H1 (cell line): ENCODE data around the gene HRH2. TPM values are rescaled to one million over a fixed set of nuclear protein-coding genes. Genes with fewer than 3 reads are reported as not detected.

ENCODE experiments used
- CTCF ChIA-PET: fragments of 300-600 bp; sonication (Branson Sonifier 250); formaldehyde crosslinking; loops from one replicate; lab custom pipeline; 2021; ENCODE audit not compliant: partially characterized antibody; lab: Charles Lee
- POLR2A ChIA-PET: fragments of 300-600 bp; sonication (Branson Sonifier 250); formaldehyde crosslinking; loops from one replicate; lab custom pipeline; 2021; ENCODE audit warnings: inconsistent platforms; ENCODE audit not compliant: partially characterized antibody; lab: Charles Lee
- DNase-seq, 2 experiments: peaks; one replicate each; pipeline versions ENCODE4 v3.0.0 to v3.0.0-alpha.2; 2010 to 2022; ENCODE audit warnings: low spot score in 2 of 2, low read depth in 1 of 2, mixed read lengths in 1 of 2
- FAIRE-seq: peaks from 2 replicates; lab custom pipeline; 2011; peaks lifted over from hg19 to GRCh38; lab: Jason Lieb, UNC
- H2AFZ ChIP-seq: 2 replicates; pipeline ENCODE4 v1.8.1; 2012; ENCODE audit warnings: low read length, inconsistent platforms
- H2AK5ac ChIP-seq: 2 replicates; pipeline ENCODE4 v1.6.1; 2013; ENCODE audit warnings: low read depth, low read length
- H2BK120ac ChIP-seq: replicated peaks from 2 replicates; pipeline ENCODE3; 2013; ENCODE audit warnings: low read depth, low read length, inconsistent platforms
- H2BK12ac ChIP-seq: 2 replicates; pipeline ENCODE4 v1.6.1; 2013; ENCODE audit warnings: low read depth, low read length
- H2BK15ac ChIP-seq: 2 replicates; pipeline ENCODE4 v1.6.1; 2013; ENCODE audit warnings: low read length
- H2BK20ac ChIP-seq: 2 replicates; pipeline ENCODE4 v1.6.1; 2013; ENCODE audit warnings: low read length
- H2BK5ac ChIP-seq: 2 replicates; pipeline ENCODE4 v1.6.1; 2013; ENCODE audit warnings: low read depth, low read length
- H3K14ac ChIP-seq: 2 replicates; pipeline ENCODE4 v1.6.1; 2013; ENCODE audit warnings: inconsistent platforms; ENCODE audit not compliant: insufficient read length
- H3K18ac ChIP-seq: 2 replicates; pipeline ENCODE4 v1.6.1; 2013; ENCODE audit warnings: low read length; ENCODE audit errors: extremely low read depth
- H3K23ac ChIP-seq: 2 replicates; pipeline ENCODE4 v1.6.1; 2013; ENCODE audit warnings: inconsistent platforms; ENCODE audit not compliant: insufficient read length
- H3K23me2 ChIP-seq: 2 replicates; pipeline ENCODE4 v1.6.1; 2013; ENCODE audit warnings: low read depth, low read length
- H3K27ac ChIP-seq: 2 replicates; pipeline ENCODE4 v1.6.1; 2011; ENCODE audit warnings: low read depth, low read length, inconsistent platforms
- H3K27me3 ChIP-seq, 4 experiments: replicated peaks in 1 of 4; 1 replicate in 1 of 4; 2 replicates in 3 of 4; pipeline versions ENCODE4 v1.6.1 to v1.8.1; 2011 to 2013; ENCODE audit warnings: low read length in 3 of 4, mild to moderate bottlenecking in 3 of 4, inconsistent platforms in 2 of 4, mixed read lengths in 2 of 4, moderate library complexity in 1 of 4; ENCODE audit not compliant: control insufficient read depth in 3 of 4, insufficient read depth in 3 of 4; ENCODE audit errors: extremely low read depth in 1 of 4
- H3K36me3 ChIP-seq, 4 experiments: 2 replicates each; pipeline versions ENCODE4 v1.6.1 to v1.8.1; 2011 to 2013; ENCODE audit warnings: mild to moderate bottlenecking in 4 of 4, low read length in 3 of 4, moderate library complexity in 2 of 4, control low read depth in 1 of 4, inconsistent platforms in 1 of 4; ENCODE audit not compliant: insufficient read depth in 4 of 4, control insufficient read depth in 2 of 4
- H3K4ac ChIP-seq: replicated peaks from 2 replicates; pipeline ENCODE3; 2013; ENCODE audit warnings: low read length, low read depth, mixed read lengths, inconsistent platforms; ENCODE audit not compliant: insufficient read length
- H3K4me1 ChIP-seq, 4 experiments: replicated peaks in 1 of 4; 1 replicate in 1 of 4; 2 replicates in 3 of 4; pipeline versions ENCODE4 v1.6.1 to v1.8.1; 2011 to 2013; ENCODE audit warnings: low read length in 3 of 4, inconsistent platforms in 2 of 4, mixed read lengths in 1 of 4; ENCODE audit not compliant: insufficient read depth in 4 of 4, control insufficient read depth in 3 of 4
- H3K4me2 ChIP-seq, 2 experiments: 2 replicates each; pipeline versions ENCODE4 v1.6.1 to v1.8.1; 2011 to 2013; ENCODE audit warnings: low read depth in 2 of 2, low read length in 2 of 2, control low read depth in 1 of 2, inconsistent platforms in 1 of 2, mild to moderate bottlenecking in 1 of 2; ENCODE audit not compliant: insufficient read depth in 1 of 2
- H3K4me3 ChIP-seq, 4 experiments: fragments of 200-600, 300-600 bp in 1 of 4; sonication (generic), shearing (Covaris generic), sonication (Bioruptor Twin) in 1 of 4; 2 replicates each; pipeline versions ENCODE4 v1.5.1 to v1.8.1; 2011 to 2016; ENCODE audit warnings: low read length in 4 of 4, low read depth in 3 of 4, control low read depth in 2 of 4, inconsistent platforms in 2 of 4, mild to moderate bottlenecking in 2 of 4, mixed read lengths in 1 of 4, moderate library complexity in 1 of 4; ENCODE audit not compliant: insufficient read depth in 2 of 4; ENCODE audit errors: extremely low read depth in 1 of 4
- H3K56ac ChIP-seq: replicated peaks from 2 replicates; pipeline ENCODE3; 2013; ENCODE audit warnings: low read depth, mild to moderate bottlenecking, mixed read lengths, low read length, inconsistent platforms; ENCODE audit not compliant: insufficient read length
- H3K79me1 ChIP-seq: 2 replicates; pipeline ENCODE4 v1.6.1; 2013; ENCODE audit warnings: low read depth, low read length, control low read depth
- H3K79me2 ChIP-seq, 2 experiments: 2 replicates each; pipeline versions ENCODE4 v1.6.1 to v1.8.1; 2012 to 2013; ENCODE audit warnings: low read length in 2 of 2, mild to moderate bottlenecking in 2 of 2, inconsistent platforms in 1 of 2; ENCODE audit not compliant: insufficient read depth in 2 of 2, control insufficient read depth in 1 of 2
- H3K9ac ChIP-seq, 4 experiments: replicated peaks in 1 of 4; 1 replicate in 1 of 4; 2 replicates in 3 of 4; pipeline versions ENCODE4 v1.6.1 to v1.8.1; 2011 to 2013; ENCODE audit warnings: low read depth in 3 of 4, low read length in 3 of 4, control low read depth in 2 of 4, mild to moderate bottlenecking in 2 of 4, moderate library complexity in 2 of 4, inconsistent platforms in 1 of 4; ENCODE audit errors: extremely low read depth in 1 of 4
- H3K9me3 ChIP-seq, 2 experiments: 2 replicates each; pipeline versions ENCODE4 v1.6.1 to v1.8.1; 2012 to 2013; ENCODE audit warnings: mild to moderate bottlenecking in 2 of 2, moderate library complexity in 2 of 2, control low read depth in 1 of 2, inconsistent platforms in 1 of 2, low read depth in 1 of 2, low read length in 1 of 2, mixed read lengths in 1 of 2; ENCODE audit not compliant: insufficient read depth in 2 of 2
- H4K20me1 ChIP-seq, 2 experiments: replicated peaks in 1 of 2; 2 replicates each; pipeline versions ENCODE3 to v1.8.1; 2011 to 2013; ENCODE audit warnings: inconsistent platforms in 2 of 2, low read length in 2 of 2, mild to moderate bottlenecking in 1 of 2; ENCODE audit not compliant: insufficient read depth in 2 of 2, control insufficient read depth in 1 of 2
- H4K5ac ChIP-seq: 2 replicates; pipeline ENCODE4 v1.6.1; 2013; ENCODE audit warnings: low read length, low read depth, mixed read lengths, inconsistent platforms; ENCODE audit not compliant: insufficient read length
- H4K8ac ChIP-seq: 2 replicates; pipeline ENCODE4 v1.8.0; 2013; ENCODE audit warnings: mild to moderate bottlenecking, moderate library complexity, low read length, inconsistent platforms; ENCODE audit not compliant: insufficient read depth; ENCODE audit errors: extremely low read depth
- H4K91ac ChIP-seq: replicated peaks from 2 replicates; pipeline ENCODE3; 2013; ENCODE audit warnings: low read length, mixed read lengths, inconsistent platforms; ENCODE audit not compliant: insufficient read length
- EGR1 ChIP-seq: IDR thresholded peaks from 2 replicates; pipeline ENCODE4 v1.6.1; 2011; ENCODE audit warnings: low read depth, low read length, borderline replicate concordance
- EP300 ChIP-seq, 2 experiments: IDR thresholded peaks; 1 replicate in 1 of 2; 2 replicates in 1 of 2; pipeline ENCODE4 v1.6.1; 2011 to 2012; ENCODE audit warnings: low read depth in 2 of 2, low read length in 2 of 2, mild to moderate bottlenecking in 2 of 2, borderline replicate concordance in 1 of 2, inconsistent platforms in 1 of 2, moderate library complexity in 1 of 2
- HDAC2 ChIP-seq, 2 experiments: fragments of 300-600 bp in 1 of 2; sonication (generic) in 1 of 2; IDR thresholded peaks; 2 replicates each; pipeline ENCODE4 v1.6.1; 2011 to 2012; ENCODE audit warnings: low read depth in 2 of 2, low read length in 2 of 2, mild to moderate bottlenecking in 2 of 2, moderate library complexity in 2 of 2, borderline replicate concordance in 1 of 2, inconsistent platforms in 1 of 2
- KDM5A ChIP-seq: fragments of 200-600 bp; IDR thresholded peaks from 2 replicates; pipeline ENCODE4 v1.7.1; 2012; ENCODE audit warnings: mild to moderate bottlenecking, low read length, inconsistent platforms, mixed read lengths
- MAFK ChIP-seq: IDR thresholded peaks from 2 replicates; pipeline ENCODE4 v1.6.1; 2012; ENCODE audit warnings: low read depth, mild to moderate bottlenecking, improper control_type of control experiment, low read length
- PHF8 ChIP-seq: fragments of 200-600 bp; sonication (generic); conservative IDR thresholded peaks from 2 replicates; pipeline ENCODE4 v1.7.1; 2012; ENCODE audit warnings: low read depth, mild to moderate bottlenecking, inconsistent platforms, low read length, moderate library complexity
- RNF2 ChIP-seq: fragments of 200-900, 300-1000 bp; sonication (generic); IDR thresholded peaks from 2 replicates; pipeline ENCODE4 v1.7.1; 2016; ENCODE audit warnings: borderline replicate concordance, low read depth, mild to moderate bottlenecking, antibody characterized with exemption, low read length; ENCODE audit not compliant: poor library complexity, severe bottlenecking; ENCODE audit errors: missing control alignments
- TAF7 ChIP-seq: optimal IDR thresholded peaks from 2 replicates; pipeline ENCODE3; 2011; ENCODE audit warnings: low read depth, mild to moderate bottlenecking, inconsistent platforms, low read length, moderate library complexity, borderline replicate concordance
- ZNF274 ChIP-seq: IDR thresholded peaks from 2 replicates; pipeline ENCODE4 v1.7.0; 2012; ENCODE audit warnings: low read length, borderline replicate concordance; ENCODE audit errors: extremely low read depth
- WGBS, 2 experiments: shearing (Covaris generic) in 1 of 2; methylation state at CpG; one replicate each; pipeline versions ENCODE4 v1.1.6 to v1.1.7; 2013 to 2015; ENCODE audit warnings: low lambda C conversion rate in 2 of 2, mixed read lengths in 2 of 2, inconsistent platforms in 1 of 2, low coverage in 1 of 2, missing lambda C conversion rate in 1 of 2; ENCODE audit not compliant: insufficient replicate concordance in 2 of 2, insufficient coverage in 1 of 2, insufficient read length in 1 of 2; ENCODE audit errors: extremely low coverage in 1 of 2, missing lambda C conversion rate in 1 of 2; 5-methylcytosine and 5-hydroxymethylcytosine counted together
- polyA plus RNA-seq, 7 experiments: library from polyadenylated mRNA; depleted of rRNA in 3 of 7; stranded (reverse) in 5 of 7; unstranded in 2 of 7; fragments of >200 nt in 5 of 7; fragments of 200-250 nt in 2 of 7; gene quantifications; 1 replicate in 5 of 7; 2 replicates in 1 of 7; 4 replicates in 1 of 7; pipeline versions ENCODE4 v1.2.1 to v1.2.3, GENCODE V29; 2011 to 2013; ENCODE audit warnings: missing spikeins in 2 of 7, mixed read lengths in 2 of 7
- total RNA-seq: library from RNA; stranded (reverse); fragmentation: NEBNext Ultra II Directional; extraction: Animal tissue kit (Norgen Biotek cat#: 25700); gene quantifications from 2 replicates; pipeline ENCODE4 v1.2.1, GENCODE V29; 2021
- TF ChIP-seq, protein P1 (sequence below): IDR thresholded peaks from 2 replicates; pipeline ENCODE4 v1.6.1; 2011; ENCODE audit warnings: low read length, improper control_type of control experiment
- TF ChIP-seq, protein P2 (sequence below): IDR thresholded peaks from 2 replicates; pipeline ENCODE4 v1.6.1; 2012; ENCODE audit warnings: inconsistent platforms

The HRH2 gene
- total and polyA plus RNA-seq, 2 of the 8 experiments (the other 6 are each of a cell fraction or from before 2014, with no cell fraction given) = 7.8 to 8.1 TPM

DNA sequence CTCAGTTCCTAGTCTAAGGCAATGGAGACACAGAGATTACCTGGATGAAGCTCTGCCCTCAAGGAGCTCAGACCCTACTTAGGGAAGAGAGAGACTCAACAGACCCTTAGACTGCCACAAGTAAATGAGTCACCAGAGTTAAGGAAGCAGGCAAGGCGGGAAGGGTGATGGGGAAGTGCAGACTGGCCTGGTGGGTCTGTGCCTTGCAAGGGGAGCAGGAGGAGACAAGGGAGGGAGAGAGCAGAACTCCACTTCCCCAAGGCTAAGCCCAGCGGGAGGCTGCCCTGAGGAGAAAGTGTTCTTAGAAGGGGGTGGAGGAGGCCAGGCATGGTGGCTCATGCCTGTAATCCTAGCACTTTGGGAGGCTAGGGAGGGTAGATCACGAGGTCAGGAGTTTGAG is 83.7 kb downstream of the HRH2 start:
- Histone ChIP-seq H3K18ac (no peak overlapping the region), H3K4me3 (no peak overlapping the region), H2BK120ac (no peak overlapping the region), H3K9ac (no peak overlapping the region), H3K36me3 (no peaks in the 10 kb centered on the region), H2BK5ac (no peak overlapping the region), H3K56ac (no peak overlapping the region), H3K14ac (no peak overlapping the region), H4K5ac (no peak overlapping the region), H4K8ac (no peak overlapping the region), H3K23me2 (no peaks in the 10 kb centered on the region), H3K4ac (no peak overlapping the region), H2AFZ (no peak overlapping the region), H3K27ac (no peak overlapping the region), H2BK12ac (no peak overlapping the region), H3K4me1 (no peaks in the 10 kb centered on the region), H4K20me1 (peaks cover 0 to 3% of the 10 kb centered on the region in 2 experiments), H2BK15ac (no peak overlapping the region), H3K4me2 (no peak overlapping the region), H4K91ac (no peak overlapping the region), H3K23ac (no peak overlapping the region), H3K79me2 (no peaks in the 10 kb centered on the region), H2AK5ac (no peak overlapping the region), H2BK20ac (no peak overlapping the region), H3K9me3 (no peaks in the 10 kb centered on the region), H3K79me1 (no peaks in the 10 kb centered on the region), H3K27me3 (0 out of 7 replicates have a peak, but pooled peaks cover 0 to 5% (median under 1%) of the 10 kb centered on the region in 4 experiments)
- POLR2A ChIA-PET = no interaction called here
- FAIRE-seq (no peak), DNase-seq (no peak)
- CTCF ChIA-PET = interaction anchor here (0.8 to 3.3 kb wide), 9 partner anchors 9 to 278 kb away, joined by 3 to 18 read pairs (median 5); no protein-coding TSS in a partner anchor
- WGBS, 2 experiments = 79% methylated on average over 3 of the region's 3 CpGs; no CpG with 5 or more reads in 1 of the 2 experiments
- TF ChIP-seq EGR1 (no peak), PHF8 (no peak), TAF7 (no peak), EP300 (IDR thresholded peaks at IDR 0.05; ENCODE audit: borderline replicate concordance in 1 of 2, low read depth in 2 of 2, low read length in 2 of 2) (no peak), RNF2 (no peak), KDM5A (no peak), HDAC2 (IDR thresholded peaks at IDR 0.05; ENCODE audit: borderline replicate concordance in 1 of 2, low read depth in 2 of 2, low read length in 2 of 2) (no peak), ZNF274 (no peak), MAFK (no peak)
- TF ChIP-seq, protein P1, sequence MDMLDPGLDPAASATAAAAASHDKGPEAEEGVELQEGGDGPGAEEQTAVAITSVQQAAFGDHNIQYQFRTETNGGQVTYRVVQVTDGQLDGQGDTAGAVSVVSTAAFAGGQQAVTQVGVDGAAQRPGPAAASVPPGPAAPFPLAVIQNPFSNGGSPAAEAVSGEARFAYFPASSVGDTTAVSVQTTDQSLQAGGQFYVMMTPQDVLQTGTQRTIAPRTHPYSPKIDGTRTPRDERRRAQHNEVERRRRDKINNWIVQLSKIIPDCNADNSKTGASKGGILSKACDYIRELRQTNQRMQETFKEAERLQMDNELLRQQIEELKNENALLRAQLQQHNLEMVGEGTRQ = no peak
- TF ChIP-seq, protein P2, sequence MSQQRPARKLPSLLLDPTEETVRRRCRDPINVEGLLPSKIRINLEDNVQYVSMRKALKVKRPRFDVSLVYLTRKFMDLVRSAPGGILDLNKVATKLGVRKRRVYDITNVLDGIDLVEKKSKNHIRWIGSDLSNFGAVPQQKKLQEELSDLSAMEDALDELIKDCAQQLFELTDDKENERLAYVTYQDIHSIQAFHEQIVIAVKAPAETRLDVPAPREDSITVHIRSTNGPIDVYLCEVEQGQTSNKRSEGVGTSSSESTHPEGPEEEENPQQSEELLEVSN = no peak
